Skin epidermis (tissue), 12 donors: ENCODE data around the gene FGF12.
"Not testable (repeated sequence)": the region's sequence is repeated elsewhere in the genome, so short reads cannot be mapped to it uniquely, and the experiment has no call there.

Experiments used
- H3K27ac ChIP-seq, 21 experiments: fragments of 200-600 bp; sonication (generic) in 11 of 21; one replicate each; pipeline ENCODE4 v1.5.0; 2020; ENCODE audit warnings: mild to moderate bottlenecking in 3 of 21, inconsistent platforms in 2 of 21, moderate library complexity in 2 of 21
- H3K4me3 ChIP-seq, 7 experiments: fragments of 200-600 bp; sonication (generic) in 2 of 7; one replicate each; pipeline ENCODE4 v1.5.0; 2020; ENCODE audit warnings: inconsistent platforms in 2 of 7, mild to moderate bottlenecking in 2 of 7, moderate library complexity in 1 of 7

The FGF12 gene

DNA sequence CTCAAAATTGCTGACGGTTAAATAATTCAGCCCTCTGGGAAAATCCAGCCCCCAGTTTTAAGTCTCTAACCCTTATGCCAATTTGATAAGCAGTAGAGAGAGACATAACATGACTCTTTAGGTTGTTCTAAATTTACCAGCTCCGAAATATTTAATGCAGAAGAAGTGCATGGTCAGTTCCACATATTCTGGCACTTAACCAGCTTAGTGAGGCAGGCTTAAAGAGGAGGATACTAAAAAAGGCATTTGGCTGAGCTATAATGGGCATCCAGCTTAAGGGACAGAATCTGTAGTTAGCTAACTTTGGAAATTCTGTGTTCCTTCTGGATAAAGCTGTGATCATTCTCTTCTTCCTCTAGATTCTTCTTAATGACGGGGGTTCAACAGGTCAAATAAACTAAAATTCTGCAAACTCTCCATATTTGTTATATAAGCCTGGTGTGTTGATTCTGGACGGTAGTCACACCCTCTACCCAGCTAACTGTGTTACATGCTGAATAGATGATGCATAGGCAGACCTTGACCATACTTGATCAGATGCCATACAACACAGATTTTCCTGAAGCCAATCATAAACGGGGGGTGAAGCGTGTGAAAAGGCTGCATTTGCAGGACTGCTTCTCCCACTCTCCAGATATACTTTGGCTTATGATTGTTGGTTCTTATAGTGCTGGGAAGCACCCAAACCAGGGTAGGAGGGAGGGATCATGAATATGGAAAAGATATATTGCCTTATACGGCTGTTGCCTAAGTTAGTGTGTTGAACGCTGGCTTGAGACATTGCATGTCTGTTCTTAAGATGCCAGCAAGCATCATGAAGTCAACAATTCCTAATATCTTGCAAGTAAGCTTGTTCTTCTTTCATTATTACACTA is 118.4 kb downstream of the FGF12 start:
- Histone ChIP-seq H3K27ac (no peak overlapping the region), H3K4me3 (no peak overlapping the region)

DNA sequence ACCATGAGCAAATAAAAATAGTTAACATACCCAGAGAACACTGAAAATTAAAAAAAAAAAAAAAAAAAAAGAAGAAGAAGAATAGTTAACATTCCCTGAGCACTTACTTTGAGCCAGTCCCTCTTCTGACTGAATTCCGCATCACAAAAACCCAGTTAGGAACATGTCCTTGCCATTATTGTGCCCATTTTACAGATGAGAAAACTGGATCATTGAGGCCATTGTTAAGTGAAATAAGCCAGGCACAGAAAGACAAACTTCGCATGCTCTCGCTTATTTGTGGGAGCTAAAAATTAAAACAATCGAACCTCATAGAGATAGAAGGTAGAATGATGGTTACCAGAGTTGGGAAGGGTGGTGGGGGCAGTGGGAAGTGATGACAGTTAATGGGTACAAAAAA is 119.5 kb downstream of the FGF12 start:
- H3K27ac ChIP-seq = no peak overlapping the region
- H3K4me3 ChIP-seq = no peak overlapping the region

DNA sequence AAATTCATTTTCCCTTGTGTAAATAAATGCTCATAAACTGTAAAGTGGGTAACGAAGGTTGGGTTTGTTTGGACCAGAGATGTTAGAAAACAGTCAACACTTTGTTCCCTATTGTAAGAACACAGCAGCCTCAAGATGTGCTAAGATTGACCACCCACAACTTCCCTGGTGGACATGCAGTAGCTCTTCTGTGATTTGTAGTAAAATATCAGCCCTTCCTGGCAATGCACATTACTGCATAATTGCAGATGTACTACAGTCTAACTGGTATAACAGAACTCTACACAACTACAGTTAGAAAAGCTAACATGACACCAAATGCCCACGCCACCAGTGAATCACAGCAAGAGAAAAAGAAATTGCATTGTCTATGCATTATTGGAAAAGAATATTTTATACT is 129.4 kb downstream of the FGF12 start:
- H3K4me3 ChIP-seq = no peak overlapping the region
- H3K27ac ChIP-seq = no peak overlapping the region

DNA sequence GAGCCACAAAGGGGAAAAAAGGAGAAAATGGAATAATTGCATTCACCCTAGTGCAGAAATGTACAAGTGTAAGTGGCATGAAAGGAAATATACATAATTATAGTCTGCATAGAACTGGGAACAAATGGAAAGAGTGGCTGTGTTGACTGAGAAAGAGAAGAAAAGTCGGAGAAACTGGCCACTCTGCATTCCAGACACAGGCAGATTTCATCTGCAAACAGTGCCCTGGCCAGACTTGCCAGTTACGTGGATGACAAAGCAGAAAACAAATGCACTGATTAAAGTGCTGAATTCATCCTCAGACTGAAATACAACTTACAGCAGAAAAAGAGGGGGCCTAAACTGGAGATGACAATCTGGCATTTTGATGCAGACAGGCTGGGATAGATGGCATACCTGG is 129.8 kb downstream of the FGF12 start:
- Histone ChIP-seq H3K27ac (no peak overlapping the region), H3K4me3 (no peak overlapping the region)

DNA sequence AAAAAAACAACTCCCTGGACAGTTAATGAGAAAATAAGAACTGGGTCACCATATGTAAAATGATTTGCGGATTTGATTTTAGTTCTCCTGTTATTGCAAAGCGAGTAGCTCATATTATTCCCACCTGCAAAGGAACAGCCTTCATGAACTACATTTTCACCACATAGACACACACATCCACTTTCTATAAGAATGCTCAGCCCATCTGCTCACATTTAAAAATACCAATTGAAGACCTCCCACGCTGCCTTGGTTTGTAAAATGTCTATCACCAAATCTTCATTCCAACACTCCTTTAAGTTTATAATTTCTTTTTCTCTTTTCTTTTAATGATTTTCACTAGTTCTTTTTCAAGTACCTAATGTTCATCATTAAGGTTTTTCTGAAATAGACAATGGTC is 148.6 kb downstream of the FGF12 start:
- H3K4me3 ChIP-seq = no peak overlapping the region
- no peak overlapping the region for H3K27ac ChIP-seq

DNA sequence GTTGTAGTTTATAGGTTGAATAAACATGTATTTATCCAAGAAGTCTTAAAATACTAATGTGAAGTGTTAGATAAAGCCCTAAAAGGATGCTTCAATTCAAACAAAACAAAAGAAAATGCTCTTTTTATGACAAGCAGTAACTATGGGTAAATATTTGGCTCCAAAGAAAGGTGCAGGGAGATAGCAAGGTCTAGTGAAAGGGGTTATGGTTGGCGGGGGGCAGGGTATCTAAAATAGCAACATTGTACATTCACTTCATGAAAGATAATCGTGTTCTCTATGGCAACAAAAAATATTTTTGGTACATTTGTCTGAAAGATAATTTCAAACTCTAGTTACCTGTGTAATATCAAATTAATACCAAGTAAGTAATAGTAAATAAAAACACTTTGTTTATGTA is 149.5 kb downstream of the FGF12 start:
- Histone ChIP-seq H3K4me3 (no peak overlapping the region), H3K27ac (no peak overlapping the region)

DNA sequence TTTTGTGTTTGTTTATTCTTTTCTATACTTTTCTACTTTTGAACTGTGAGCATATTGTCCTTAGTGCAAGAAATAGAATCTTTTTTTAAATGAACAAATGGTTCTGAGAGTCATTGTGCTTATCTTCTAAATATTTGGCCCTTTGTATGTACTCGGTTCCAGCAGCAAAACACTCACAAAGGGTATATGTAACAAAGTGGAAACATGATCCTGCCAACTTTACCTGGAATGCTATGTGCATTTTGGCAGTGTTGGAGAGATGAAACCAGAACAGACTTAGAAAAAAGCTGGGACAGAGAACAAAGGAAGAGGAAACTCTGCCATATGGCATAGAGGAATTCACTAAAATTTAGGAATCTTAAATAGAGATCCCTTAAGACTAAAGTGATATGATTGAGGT is 150.1 kb downstream of the FGF12 start:
- no peak overlapping the region for H3K27ac ChIP-seq
- no peak overlapping the region for H3K4me3 ChIP-seq

DNA sequence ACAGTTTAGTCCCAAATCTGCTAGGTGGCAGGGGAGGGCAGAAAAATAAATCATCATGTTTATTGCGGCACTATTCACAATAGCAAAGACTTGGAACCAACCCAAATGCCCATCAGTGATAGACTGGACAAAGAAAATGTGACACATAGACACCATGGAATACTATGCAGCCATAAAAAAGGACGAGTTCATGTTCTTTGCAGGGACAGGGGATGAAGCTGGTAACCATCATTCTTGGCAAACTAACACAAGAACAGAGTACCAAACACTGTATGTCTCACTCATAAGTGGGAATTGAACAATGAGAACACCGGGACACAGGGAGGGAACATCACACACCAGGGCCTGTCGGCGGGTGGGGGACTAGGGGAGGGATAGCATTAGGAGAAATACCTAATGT is 150.6 kb downstream of the FGF12 start:
- not testable (repeated sequence) for H3K4me3 ChIP-seq, H3K27ac ChIP-seq

DNA sequence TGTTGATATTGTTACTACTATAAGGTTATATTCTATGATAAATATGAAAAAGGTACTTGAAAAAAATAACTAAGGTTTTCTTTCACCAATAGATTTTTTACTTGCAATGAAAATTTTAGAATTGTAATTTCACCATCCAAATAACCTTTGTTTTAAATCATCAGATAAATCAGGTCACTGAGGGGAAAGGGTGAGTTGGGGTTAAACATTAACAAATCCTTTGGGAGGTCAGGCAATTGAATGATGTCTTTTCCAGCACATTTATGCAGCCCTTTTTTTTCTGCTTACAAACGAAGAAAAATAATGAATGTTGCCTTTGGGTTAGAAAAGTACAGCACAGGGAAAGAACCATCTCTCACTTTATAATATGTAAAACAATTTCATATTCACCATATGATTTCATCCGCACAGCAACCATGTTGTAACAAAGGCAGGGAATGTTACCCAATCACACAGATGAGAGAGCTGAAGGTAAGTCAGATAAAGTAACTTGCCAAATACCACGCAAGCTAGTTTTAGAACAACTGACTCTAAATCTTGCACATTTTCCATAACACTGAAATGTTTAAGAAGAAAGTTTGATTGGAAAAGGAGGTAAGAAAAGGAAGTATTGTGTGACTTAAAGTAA is 151.3 kb downstream of the FGF12 start:
- Histone ChIP-seq H3K4me3 (no peak overlapping the region), H3K27ac (no peak overlapping the region)

DNA sequence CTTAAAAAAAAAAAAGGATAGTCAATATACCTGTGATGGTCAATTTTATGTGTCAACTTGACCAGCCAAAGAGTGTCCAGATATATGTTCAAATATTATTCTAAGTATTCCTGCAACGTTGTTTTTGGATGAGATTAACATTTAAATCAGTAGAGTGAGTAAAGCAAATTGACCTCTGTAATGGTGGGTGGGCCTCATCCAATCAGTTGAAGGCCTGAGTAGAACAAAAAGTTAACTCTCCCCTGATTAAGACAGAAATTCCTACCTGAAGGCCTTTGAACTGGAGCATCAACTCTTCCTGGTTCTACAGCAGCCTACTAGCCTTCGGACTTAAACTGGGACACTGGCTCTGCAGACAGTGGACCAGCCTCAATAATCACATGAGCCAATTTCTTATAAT is 154.1 kb downstream of the FGF12 start:
- H3K4me3 ChIP-seq = no peak overlapping the region
- no peak overlapping the region for H3K27ac ChIP-seq

DNA sequence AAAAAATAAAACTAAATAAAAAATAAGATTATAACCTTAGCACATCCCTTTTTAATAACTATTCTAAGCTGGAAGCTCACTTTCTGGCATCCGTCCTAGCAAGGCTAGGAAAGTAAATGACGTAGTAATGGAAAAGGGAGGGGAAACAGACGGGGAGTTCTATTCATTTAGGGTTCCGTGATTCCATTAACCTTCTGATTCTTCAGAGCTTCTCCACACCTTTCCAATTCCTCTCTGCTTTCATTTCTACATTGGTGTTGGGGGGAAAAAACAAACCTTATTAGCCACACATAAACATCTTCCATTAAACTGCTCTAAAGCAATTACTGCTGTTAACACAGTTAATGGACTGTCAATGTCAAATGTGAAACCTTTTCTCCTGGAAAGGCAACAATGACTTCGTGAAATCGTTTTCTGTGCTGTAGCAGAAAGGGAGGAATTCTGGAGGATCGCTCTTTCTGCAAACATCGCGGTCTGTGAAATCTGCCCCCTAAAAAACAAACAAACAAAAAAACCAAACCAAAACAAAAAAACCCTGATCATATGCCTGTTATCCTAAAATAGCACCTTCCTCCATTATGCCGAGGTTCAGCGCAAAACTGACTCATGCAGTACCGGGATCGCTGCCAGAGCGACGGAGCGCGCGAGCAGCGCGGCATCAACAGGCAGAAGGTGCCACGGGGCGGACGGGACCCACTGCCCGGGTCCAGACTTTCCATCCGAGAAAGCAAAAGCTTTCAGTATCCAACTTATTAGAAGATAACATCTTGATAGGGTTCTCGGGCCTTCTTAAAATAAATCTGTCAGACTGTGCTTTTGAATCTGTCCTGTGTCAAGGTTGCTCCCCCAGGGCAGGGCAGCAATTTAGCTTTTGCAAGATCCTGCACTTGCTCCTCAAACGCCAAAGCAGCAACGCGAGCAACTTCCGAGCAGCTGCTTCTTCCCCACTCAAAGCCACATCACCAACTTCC is 156.2 kb downstream of the FGF12 start:
- H3K27ac ChIP-seq = peak overlapping the region in 2 of 21 experiments; percentile 15 to 17

DNA sequence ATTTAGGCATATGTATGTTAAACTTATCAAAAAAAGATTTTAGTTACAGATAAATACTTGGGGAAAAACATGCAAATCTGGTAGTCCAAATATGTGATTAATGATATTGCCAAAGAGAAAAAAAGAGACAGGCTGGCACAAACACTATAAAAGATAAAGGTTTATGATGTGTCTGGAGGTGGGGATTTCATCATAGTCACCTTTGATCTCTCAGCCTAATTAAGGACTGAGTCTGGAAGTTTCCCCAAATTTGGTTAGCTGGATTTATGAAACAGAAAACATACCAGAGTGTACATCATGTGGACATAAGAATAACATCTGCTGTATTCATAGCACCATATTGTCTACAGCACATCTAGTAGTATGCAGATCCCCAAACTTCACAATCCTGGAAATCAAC is 157.0 kb downstream of the FGF12 start:
- H3K4me3 ChIP-seq = no peak overlapping the region

More for the DNA sequence above, 156.2 kb downstream of the FGF12 start:
- peak overlapping the region in 6 of 7 experiments; percentile 1 to 33 (median 18) for H3K4me3 ChIP-seq

DNA sequence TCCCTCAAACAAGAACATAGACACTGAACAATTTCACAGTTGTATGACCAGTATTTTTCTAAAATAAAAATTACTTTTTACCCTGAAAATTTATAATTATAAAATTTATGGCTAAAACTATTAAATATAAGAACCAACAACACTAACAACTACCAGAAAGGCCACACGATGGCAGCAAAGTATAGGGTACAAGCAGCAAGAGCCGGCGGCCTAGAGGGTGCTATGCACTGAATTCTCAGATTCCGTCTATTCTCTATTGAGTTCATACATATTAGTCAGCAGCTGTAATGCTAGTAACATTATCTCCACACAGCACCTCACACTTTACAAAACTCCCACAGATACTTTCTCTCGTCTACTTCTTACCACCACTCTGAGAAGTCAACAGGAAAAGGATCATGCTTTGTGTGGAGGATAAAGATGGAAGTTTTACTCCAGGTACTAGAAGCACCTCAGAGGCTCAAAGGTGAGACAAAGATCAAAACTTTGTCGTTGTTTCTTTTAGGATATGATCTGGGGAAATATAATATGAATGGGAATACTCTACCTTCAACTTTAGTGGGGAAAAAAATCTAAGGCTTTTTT is 160.5 kb downstream of the FGF12 start:
- Histone ChIP-seq H3K27ac (no peak overlapping the region), H3K4me3 (no peak overlapping the region)

More for the DNA sequence above, 157.0 kb downstream of the FGF12 start:
- no peak overlapping the region for H3K27ac ChIP-seq

DNA sequence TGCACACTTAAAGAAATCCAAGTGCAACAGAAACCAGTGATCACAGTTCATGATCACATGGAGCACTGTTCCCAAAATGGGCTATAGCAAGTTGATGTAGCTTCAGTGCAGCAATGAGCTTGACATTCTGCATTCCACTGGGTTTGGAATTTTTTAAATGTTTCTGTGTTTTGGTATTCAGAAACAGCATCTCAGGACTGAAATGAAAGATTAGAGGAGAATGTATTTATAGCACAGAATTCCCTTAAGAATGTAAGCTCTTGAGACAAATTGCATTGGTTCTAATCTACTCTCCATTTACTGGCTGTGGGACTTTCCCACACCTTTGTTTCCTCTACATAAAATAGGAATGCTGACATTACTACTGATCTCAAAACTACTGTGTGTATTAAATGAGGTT is 162.7 kb downstream of the FGF12 start:
- no peak overlapping the region for H3K4me3 ChIP-seq
- H3K27ac ChIP-seq = no peak overlapping the region

DNA sequence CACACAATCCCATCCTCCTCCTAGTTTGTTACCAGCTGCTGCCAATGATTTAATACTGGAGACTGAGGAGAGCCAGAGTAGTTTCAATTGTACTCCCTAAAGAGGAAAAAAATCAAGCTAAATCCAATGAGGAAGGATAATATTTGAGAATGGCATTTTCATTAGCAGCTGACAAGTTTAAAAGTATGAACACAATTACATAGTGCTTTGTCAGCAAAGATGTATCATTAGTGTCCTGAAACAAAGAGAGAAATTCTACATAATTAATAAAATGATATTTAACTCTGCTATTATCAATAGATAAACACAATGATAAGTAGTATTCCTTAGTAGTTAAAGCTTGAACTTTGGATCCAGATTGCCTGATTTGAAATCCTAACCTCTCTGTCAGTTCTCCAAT is 163.9 kb downstream of the FGF12 start:
- Histone ChIP-seq H3K27ac (no peak overlapping the region), H3K4me3 (no peak overlapping the region)

DNA sequence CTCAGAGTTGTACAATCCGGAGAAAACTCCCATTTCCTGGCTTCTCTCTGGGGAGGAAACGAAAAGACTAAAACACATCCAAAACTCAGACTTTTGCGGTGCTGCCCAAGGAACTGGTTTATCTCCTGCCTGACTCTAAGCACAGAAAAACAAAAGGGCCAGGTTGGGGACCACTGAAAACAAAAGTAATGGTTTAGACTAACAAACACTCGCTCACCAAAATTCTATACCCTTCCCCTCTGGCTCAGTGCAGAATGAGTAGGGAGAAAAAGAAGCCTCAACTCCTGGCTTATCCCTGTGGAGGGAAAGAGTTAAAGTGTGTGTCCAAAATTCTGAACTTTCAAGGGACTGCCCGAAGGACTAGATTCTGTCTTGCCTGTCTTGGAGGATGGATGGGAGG is 173.6 kb downstream of the FGF12 start:
- H3K27ac ChIP-seq = no peak overlapping the region
- no peak overlapping the region for H3K4me3 ChIP-seq

DNA sequence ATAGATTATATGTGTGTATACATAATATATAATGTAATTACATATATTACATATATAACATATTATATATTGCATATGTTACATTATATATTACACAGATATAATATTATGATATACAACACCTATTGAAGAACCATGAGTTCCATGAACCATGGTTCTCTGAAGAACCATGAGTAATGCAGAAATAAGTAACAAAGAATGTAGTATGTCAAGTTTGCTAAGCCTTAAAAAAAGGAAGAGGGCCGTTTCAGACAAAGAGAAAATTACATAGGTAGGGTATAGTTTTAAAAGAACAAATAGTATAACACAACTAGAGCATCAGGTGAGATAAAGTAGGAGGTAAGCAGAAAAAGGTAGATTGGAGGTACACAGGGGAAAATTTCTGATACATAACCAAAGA is 177.0 kb downstream of the FGF12 start:
- no peak overlapping the region for H3K27ac ChIP-seq
- no peak overlapping the region for H3K4me3 ChIP-seq

DNA sequence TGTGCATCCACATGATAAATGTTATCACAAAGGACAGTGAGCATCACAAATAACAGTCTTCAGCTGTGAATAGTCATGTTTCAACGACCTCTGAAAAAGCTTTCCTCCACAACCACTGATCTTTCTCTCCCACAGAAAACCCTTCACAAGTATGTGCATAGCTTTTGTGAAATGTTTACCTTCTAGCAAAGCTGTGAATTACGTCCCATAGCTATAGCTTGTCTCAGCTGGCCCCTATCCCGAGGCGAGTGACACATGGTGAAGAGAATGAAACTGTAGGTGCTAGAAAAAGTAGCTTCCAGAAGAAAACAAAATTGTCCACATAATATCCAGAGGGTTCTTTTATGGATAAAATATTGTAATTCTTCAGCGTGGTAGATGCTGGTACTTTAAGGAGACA is 182.0 kb downstream of the FGF12 start:
- Histone ChIP-seq H3K4me3 (no peak overlapping the region), H3K27ac (no peak overlapping the region)

DNA sequence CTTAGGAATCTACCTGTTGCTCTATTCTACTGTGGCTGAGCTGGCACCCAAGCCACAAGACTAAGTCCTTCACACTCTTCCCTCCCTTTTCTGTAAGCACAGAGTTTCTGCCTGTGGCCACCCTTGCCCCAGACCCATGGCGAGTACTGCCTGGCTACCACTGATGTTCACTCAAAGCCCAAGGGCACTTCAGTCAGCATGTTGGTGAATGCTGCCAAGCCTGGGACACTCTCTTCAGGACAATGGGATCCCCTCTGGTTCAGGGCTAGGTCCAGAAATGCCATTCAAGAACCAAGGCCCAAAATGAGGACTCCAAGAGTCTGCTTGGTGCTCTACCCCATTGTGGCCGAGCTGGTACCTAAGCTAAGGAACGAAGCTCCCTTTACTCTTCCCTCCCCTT is 184.2 kb downstream of the FGF12 start:
- no peak overlapping the region for H3K27ac ChIP-seq
- no peak overlapping the region for H3K4me3 ChIP-seq

DNA sequence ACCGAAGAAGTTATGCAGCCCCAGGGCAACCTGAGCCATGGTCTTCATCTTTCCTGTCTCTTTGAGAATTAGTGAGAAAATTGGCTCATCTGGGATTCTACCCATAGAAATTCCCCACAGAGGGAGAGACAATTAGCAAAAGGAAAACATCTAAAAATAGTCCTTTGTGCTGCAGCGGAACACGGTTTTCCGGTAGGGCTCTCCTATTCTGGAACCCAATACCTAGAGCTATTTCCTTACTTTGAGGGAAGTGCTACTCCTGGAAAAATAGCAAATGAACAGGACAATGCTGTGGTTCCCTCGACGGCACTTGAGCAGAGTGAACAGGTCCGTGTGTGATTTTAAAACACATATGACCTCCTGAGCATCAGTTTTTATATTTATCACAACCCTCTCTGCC is 210.5 kb downstream of the FGF12 start:
- Histone ChIP-seq H3K4me3 (no peak overlapping the region), H3K27ac (no peak overlapping the region)
